ENCODE data around the gene KCNK2. TPM values are rescaled to one million over a fixed set of nuclear protein-coding genes. Genes with fewer than 3 reads are reported as not detected.

Gene KCNK2
- total RNA-seq, 1 donor from 2014 or later, result 0.26 TPM

GRCh38 chr1:215251428-215251827 lies 168.9 kb downstream of the KCNK2 start:
- DNase-seq (ENCODE audit: low spot score), result no peak

GRCh38 chr1:215252164-215252563 lies 169.6 kb downstream of the KCNK2 start:
- no peak for DNase-seq (ENCODE audit: low spot score)

- no peak for DNase-seq (ENCODE audit: low spot score)
Observed at GRCh38 chr1:215256936-215257679, 174.6 kb downstream of the KCNK2 start.

GRCh38 chr1:215260711-215261110 lies 178.2 kb downstream of the KCNK2 start:
- no peak for DNase-seq (ENCODE audit: low spot score)

- DNase-seq (ENCODE audit: low spot score), result no peak
Observed at GRCh38 chr1:215262106-215262505, 179.6 kb downstream of the KCNK2 start.

GRCh38 chr1:215263636-215264035 lies 181.1 kb downstream of the KCNK2 start:
- no peak for DNase-seq (ENCODE audit: low spot score)

- no peak for DNase-seq (ENCODE audit: low spot score)
Observed at GRCh38 chr1:215264649-215265048, 182.1 kb downstream of the KCNK2 start.

GRCh38 chr1:215267495-215267894 lies 185.0 kb downstream of the KCNK2 start:
- no peak for DNase-seq (ENCODE audit: low spot score)

GRCh38 chr1:215269955-215270354 lies 187.4 kb downstream of the KCNK2 start:
- DNase-seq (ENCODE audit: low spot score), result no peak

- no peak for DNase-seq (ENCODE audit: low spot score)
Observed at GRCh38 chr1:215273838-215274516, 191.4 kb downstream of the KCNK2 start.

GRCh38 chr1:215276582-215276981 lies 194.0 kb downstream of the KCNK2 start:
- DNase-seq (ENCODE audit: low spot score), result no peak

- DNase-seq (ENCODE audit: low spot score), result no peak
Observed at GRCh38 chr1:215277532-215277931, 195.0 kb downstream of the KCNK2 start.

GRCh38 chr1:215279682-215280081 lies 197.1 kb downstream of the KCNK2 start:
- DNase-seq (ENCODE audit: low spot score), result no peak

GRCh38 chr1:215282557-215282956 lies 200.0 kb downstream of the KCNK2 start:
- no peak for DNase-seq (ENCODE audit: low spot score)

GRCh38 chr1:215285013-215285800 lies 202.7 kb downstream of the KCNK2 start:
- no peak for DNase-seq (ENCODE audit: low spot score)
